SU-DHL-6 (cell line): ENCODE data around the gene HIVEP2.

Experiments used
- H2AFZ ChIP-seq: fragments of 200-600 bp; sonication (generic); 2 replicates; pipeline ENCODE4 v1.6.1; 2014; ENCODE audit warnings: low read depth, mild to moderate bottlenecking, moderate library complexity, mixed read lengths, antibody characterized with exemption, low read length; ENCODE audit not compliant: severe bottlenecking
- H3F3A ChIP-seq: fragments of 200-600 bp; shearing (Covaris generic); 2 replicates; pipeline ENCODE4 v1.6.0; 2016; ENCODE audit warnings: antibody characterized with exemption, mild to moderate bottlenecking; ENCODE audit not compliant: insufficient read depth
- H3K27ac ChIP-seq: fragments of 200-600 bp; sonication (generic); 2 replicates; pipeline ENCODE4 v1.5.1; 2016; ENCODE audit warnings: low read depth, mild to moderate bottlenecking, low read length, moderate library complexity, mixed read lengths
- H3K27me3 ChIP-seq: fragments of 200-600 bp; sonication (generic), shearing (Covaris generic); 2 replicates; pipeline ENCODE4 v1.6.0; 2014; ENCODE audit warnings: mild to moderate bottlenecking, low read length
- H3K36me3 ChIP-seq: fragments of 200-600 bp; sonication (generic); 2 replicates; pipeline ENCODE4 v1.6.1; 2014; ENCODE audit warnings: mild to moderate bottlenecking, low read length, mixed read lengths
- H3K4me2 ChIP-seq: fragments of 300-600, 200-600 bp; shearing (Covaris generic), sonication (generic); 2 replicates; pipeline ENCODE4 v1.6.0; 2014; ENCODE audit warnings: low read length, low read depth, mild to moderate bottlenecking; ENCODE audit not compliant: poor library complexity, severe bottlenecking
- H3K4me3 ChIP-seq: fragments of 200-600 bp; sonication (generic); 2 replicates; pipeline ENCODE4 v1.5.1; 2014; ENCODE audit warnings: antibody characterized with exemption, low read length, mild to moderate bottlenecking, mixed read lengths; ENCODE audit not compliant: insufficient read depth, poor library complexity, severe bottlenecking
- H3K79me2 ChIP-seq: fragments of 200-600 bp; sonication (generic); 2 replicates; pipeline ENCODE4 v1.6.1; 2014; ENCODE audit warnings: mild to moderate bottlenecking, low read length, moderate library complexity; ENCODE audit not compliant: insufficient read depth
- H3K9ac ChIP-seq: fragments of 200-600 bp; sonication (generic); 2 replicates; pipeline ENCODE4 v1.7.0; 2014; ENCODE audit warnings: mild to moderate bottlenecking, low read length
- H3K9me2 ChIP-seq: fragments of 200-600 bp; sonication (generic); replicated peaks from 2 replicates; pipeline ENCODE4 v1.6.1; 2014; ENCODE audit warnings: low read length; ENCODE audit not compliant: insufficient read depth
- H3K9me3 ChIP-seq: fragments of 200-600 bp; sonication (generic); 2 replicates; pipeline ENCODE4 v1.6.1; 2014; ENCODE audit warnings: low read length, mixed read lengths; ENCODE audit not compliant: insufficient read depth
- H4K20me1 ChIP-seq: fragments of 200-600 bp; sonication (generic); 2 replicates; pipeline ENCODE4 v1.6.1; 2014; ENCODE audit warnings: low read depth, mild to moderate bottlenecking, antibody characterized with exemption, low read length, moderate library complexity, mixed read lengths
- CTCF ChIP-seq: fragments of 200-600 bp; sonication (generic); IDR thresholded peaks from one replicate; pipeline ENCODE4 v1.5.1; 2017; ENCODE audit warnings: antibody characterized with exemption, mild to moderate bottlenecking, low read length, moderate library complexity; ENCODE audit not compliant: insufficient read depth, poor library complexity, severe bottlenecking
- EZH2phosphoT487 ChIP-seq: fragments of 200-600 bp; sonication (generic), shearing (Covaris generic); conservative IDR thresholded peaks from 2 replicates; pipeline ENCODE4 v1.6.1; 2018; ENCODE audit warnings: mild to moderate bottlenecking, antibody characterized with exemption, low read length, moderate library complexity, mixed read lengths

Gene HIVEP2

GRCh38 chr6:142714951-142715785 is 229.8 kb downstream of the HIVEP2 start:
- no peaks in the 10 kb centered on the region for H3K27me3 ChIP-seq
- no peak overlapping the region for H2AFZ ChIP-seq
- H3K4me3 ChIP-seq: no peak overlapping the region
- H3K27ac ChIP-seq: no peak overlapping the region
- no peaks in the 10 kb centered on the region for H3K9me3 ChIP-seq
- H3K9ac ChIP-seq: no peak overlapping the region
- no peaks in the 10 kb centered on the region for H3F3A ChIP-seq
- H3K36me3 ChIP-seq: no peaks in the 10 kb centered on the region
- no peaks in the 10 kb centered on the region for H4K20me1 ChIP-seq
- TF ChIP-seq EZH2phosphoT487: no peak
- TF ChIP-seq CTCF: no peak
- H3K4me2 ChIP-seq: no peak overlapping the region
- no peaks in the 10 kb centered on the region for H3K79me2 ChIP-seq
- H3K9me2 ChIP-seq: no peaks in the 10 kb centered on the region

GRCh38 chr6:142713959-142714358 is 231.0 kb downstream of the HIVEP2 start:
- Histone ChIP-seq H3F3A (no peaks in the 10 kb centered on the region), H3K36me3 (no peaks in the 10 kb centered on the region), H3K4me2 (no peak overlapping the region), H3K27ac (no peak overlapping the region), H3K9me3 (no peaks in the 10 kb centered on the region), H2AFZ (no peak overlapping the region), H3K9me2 (no peaks in the 10 kb centered on the region), H3K4me3 (no peak overlapping the region), H3K27me3 (no peaks in the 10 kb centered on the region), H3K79me2 (no peaks in the 10 kb centered on the region), H3K9ac (no peak overlapping the region), H4K20me1 (no peaks in the 10 kb centered on the region)
- TF ChIP-seq EZH2phosphoT487: no peak
- TF ChIP-seq CTCF: no peak

- Histone ChIP-seq H3K27ac (no peak overlapping the region), H4K20me1 (no peaks in the 10 kb centered on the region), H2AFZ (no peak overlapping the region), H3K4me2 (no peak overlapping the region), H3K9me2 (no peaks in the 10 kb centered on the region), H3K79me2 (no peaks in the 10 kb centered on the region), H3F3A (no peaks in the 10 kb centered on the region), H3K27me3 (no peaks in the 10 kb centered on the region), H3K36me3 (no peaks in the 10 kb centered on the region), H3K9ac (no peak overlapping the region), H3K9me3 (no peaks in the 10 kb centered on the region), H3K4me3 (no peak overlapping the region)
- TF ChIP-seq CTCF (no peak), EZH2phosphoT487 (no peak)
Measured at GRCh38 chr6:142712231-142712630, 232.7 kb downstream of the HIVEP2 start.
